Measurements from ENCODE around the gene NTM.

Gene NTM

DNA sequence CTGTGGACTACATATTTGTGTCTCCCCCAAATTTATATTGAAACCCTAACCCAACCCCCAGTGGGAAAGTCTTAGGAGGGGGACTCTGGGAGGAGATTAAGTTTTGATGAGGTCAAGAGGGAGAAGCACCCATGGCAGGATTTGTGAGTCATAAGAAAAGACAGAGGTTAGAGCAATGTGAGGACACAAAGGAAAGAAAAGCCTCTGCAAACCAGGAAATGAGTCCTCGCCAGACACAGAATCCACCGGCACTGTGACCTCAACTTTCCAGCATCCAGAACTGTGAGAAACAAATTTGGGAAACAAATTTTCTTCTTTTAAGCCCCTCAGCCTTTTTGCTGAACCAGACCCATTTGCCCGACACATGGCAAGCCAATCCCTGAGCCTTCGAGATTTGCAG is 397.0 kb downstream of the NTM start:
- no peak for DNase-seq (ENCODE audit: low spot score)

DNA sequence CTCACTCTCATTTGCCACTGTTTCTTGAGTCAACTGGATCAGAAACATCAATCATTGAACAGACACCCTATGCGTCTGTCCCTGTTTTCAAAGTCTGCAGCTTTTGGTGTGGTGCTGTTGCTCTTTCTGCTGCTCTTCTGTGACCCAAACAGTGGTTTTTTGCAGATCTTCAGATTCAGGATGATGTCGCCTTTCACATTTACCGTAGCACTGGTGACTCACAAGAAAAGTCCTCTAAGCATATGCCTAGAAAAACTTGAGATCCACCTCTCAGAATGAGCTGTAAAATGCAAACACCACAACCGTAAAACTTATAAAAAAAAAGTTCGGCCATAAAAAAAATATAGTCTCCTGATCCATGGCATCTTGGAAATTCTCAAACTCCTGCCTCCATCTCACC is 400.4 kb downstream of the NTM start:
- DNase-seq (ENCODE audit: low spot score), result no peak

DNA sequence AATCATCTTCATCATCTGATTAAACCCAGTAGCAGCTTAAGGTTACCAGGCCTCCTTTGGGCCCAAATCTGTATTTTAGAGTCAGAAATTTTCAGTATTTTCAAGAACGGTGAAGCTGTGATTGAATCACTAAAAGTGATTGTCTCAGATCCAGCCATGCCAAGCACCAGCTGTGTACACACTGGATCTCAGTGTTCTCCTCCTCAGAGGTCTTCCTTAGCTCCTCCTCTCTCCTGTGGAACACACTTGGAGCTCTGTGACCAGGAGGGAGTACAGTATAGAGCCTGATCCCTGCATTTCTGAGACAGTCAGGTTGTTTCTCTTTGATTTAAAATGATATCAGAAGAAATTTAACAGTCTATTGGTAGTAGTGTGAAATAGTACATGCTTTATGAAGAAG is 401.1 kb downstream of the NTM start:
- DNase-seq (ENCODE audit: low spot score), result no peak

DNA sequence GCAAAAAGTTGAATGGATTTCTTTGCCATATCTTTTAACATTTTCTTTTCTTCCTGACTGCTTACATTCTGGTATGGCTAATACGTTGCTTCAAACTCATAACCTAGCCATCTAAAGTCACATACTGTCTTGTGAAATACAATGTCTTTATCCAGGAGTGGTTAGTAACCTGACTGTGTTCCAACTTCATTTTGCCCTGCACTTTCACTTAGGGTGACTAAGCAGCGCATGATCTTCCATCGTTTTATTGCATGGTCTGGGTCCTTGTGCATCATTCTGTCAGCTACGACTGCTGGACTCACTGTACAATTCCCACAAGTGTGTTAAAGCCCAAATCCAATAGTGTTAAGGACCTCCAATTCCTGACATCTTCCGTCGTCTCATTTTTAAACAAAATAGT is 403.2 kb downstream of the NTM start:
- DNase-seq (ENCODE audit: low spot score), result no peak

DNA sequence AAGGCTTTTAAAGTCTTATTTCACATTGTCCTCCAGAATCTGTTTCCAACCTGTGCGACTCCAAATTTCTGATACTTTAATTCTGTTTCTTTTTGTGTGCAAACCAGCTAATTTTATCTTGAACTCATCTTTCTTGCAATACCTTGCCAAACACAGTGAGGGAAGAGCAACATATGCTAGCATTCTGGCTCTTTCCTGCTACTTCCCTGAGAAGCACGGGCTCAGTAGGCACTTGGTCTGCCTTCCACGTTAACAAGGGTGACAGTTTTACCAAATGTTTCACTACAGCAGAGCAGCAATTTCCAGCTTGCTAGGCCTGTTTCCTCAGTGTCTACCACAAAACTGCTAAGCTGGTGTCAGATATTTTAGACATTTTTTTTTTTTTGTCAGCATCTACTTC is 405.8 kb downstream of the NTM start:
- peak; percentile 32 for DNase-seq (ENCODE audit: low spot score)

DNA sequence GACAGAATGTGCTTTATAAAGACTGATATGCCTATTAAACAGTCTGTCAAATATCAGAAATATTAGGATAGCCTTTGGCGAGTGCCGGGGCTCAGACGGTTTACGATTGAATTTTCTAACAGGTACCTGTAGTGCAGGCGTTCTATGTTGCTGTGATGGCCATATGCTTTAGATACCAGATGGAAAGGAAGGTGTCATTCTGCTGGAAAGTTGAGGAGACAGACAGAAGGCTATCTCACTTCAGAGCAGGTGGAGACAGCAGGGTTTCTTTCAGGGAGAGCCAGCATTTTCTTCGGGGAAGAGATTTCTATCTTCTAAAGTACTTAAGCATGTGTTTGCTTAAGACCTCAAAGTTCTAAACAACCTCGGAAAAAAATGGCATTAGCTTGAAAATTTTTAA is 415.4 kb downstream of the NTM start:
- DNase-seq (ENCODE audit: low spot score), result no peak

DNA sequence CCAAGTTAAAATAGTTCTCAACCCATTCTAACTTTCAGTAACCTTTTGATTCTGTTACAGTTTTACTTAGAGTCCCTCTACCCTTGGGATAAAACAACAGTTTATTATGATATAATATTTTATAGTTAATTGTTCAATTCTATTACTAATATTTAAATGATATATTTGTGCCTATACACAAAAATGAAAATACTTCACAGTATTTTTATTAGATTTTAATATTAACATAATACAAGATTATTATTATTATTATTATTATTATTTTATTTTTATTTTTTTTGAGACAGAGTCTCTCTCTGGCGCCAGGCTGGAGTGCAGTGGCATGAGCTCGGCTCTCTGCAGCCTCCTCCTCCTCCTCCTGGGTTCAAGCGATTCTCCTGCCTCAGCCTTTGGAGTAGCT is 416.7 kb downstream of the NTM start:
- DNase-seq (ENCODE audit: low spot score), result no peak

DNA sequence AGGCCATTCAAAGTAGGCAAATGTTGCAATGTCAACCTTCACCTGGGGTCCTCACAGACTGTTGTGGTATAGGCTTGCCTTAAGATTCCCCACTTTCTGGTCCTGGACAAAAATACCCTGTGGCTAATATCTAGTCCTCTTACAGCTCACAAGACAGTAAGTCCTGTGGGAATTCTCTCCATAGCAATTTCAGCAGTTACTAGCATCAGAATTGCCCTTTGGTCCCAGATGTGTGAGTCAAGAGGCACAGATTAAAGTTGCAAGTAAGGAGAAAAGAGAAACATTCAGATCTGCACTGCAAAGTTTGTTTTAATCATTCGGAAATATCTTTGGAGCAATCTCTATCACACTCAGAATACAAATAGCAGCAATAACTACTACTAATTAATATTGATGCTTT is 420.2 kb downstream of the NTM start:
- no peak for DNase-seq (ENCODE audit: low spot score)

DNA sequence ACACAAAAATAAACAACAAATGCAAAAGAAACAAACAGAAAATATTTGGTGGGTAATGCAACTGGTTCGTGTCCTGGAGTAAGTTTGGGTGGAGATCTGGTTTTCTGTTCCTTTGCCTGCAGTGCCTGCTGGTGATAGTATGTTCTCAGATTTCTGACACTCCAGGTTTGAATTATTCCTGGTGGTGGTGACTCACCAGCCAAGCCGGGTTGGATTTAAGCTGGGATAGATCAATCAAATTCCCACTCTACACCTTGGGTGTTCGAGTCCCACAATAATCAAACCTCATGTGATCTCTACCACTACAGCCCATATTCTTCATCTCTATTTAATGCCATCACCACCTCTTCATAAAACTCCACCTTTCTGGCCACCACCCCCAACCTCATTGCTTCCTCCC is 421.8 kb downstream of the NTM start:
- no peak for DNase-seq (ENCODE audit: low spot score)

DNA sequence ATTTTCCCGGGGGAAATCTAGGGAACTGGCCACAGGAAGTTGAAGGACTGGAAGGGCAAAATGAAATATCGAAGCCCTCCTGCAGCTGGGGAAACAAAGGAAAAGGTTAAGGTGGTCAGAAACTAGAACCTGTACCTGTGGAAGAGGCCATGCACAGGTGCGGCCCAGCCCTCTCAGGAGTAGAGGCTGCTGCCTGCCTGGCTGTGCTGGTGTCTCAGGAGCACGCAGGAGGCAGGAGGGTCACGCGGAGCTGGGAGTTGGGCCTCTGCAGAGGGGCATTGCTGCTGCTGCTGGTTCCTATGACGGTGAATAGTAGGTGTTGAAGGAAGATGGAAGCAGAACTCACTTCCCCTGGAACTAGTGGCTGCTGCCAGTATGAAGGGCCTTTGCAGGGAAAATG is 425.7 kb downstream of the NTM start:
- DNase-seq (ENCODE audit: low spot score), result no peak

DNA sequence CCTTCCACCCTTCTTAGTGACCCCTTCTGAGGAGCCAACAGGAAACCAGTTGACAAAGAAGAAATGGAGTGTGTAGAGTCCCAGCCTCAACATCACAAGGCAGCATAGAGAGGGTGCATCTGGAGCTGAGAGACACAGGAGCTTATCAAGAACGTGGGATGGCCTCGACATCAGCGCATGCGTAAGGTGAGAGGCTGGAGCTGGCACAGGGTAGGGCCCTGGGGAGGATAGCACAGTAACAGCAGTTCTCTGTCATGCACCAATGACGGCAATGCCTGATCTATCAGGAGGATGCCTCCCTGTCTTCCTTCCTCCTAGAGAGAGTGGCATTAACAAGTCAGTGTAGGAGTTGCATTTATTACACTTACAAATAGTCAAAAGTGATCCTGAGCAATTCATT is 426.1 kb downstream of the NTM start:
- no peak for DNase-seq (ENCODE audit: low spot score)

DNA sequence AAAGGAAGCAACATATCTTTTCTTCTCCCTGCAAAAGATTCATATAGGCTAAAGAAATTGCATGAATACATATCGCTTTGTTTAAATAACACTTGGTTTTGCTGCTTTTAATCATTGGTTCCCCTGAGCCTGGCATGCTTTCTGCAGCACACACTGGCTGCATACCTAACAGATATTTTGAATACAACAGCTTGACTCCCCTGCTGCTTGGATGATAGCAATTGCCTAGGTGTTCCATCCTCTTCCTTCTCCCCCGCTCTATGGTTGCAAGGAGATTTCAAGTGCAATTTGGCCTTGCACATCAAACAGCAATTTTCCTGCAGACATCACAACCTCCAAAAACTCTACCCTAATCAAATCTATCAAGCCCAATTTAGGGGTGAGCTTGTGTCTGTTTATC is 430.0 kb downstream of the NTM start:
- no peak for DNase-seq (ENCODE audit: low spot score)

DNA sequence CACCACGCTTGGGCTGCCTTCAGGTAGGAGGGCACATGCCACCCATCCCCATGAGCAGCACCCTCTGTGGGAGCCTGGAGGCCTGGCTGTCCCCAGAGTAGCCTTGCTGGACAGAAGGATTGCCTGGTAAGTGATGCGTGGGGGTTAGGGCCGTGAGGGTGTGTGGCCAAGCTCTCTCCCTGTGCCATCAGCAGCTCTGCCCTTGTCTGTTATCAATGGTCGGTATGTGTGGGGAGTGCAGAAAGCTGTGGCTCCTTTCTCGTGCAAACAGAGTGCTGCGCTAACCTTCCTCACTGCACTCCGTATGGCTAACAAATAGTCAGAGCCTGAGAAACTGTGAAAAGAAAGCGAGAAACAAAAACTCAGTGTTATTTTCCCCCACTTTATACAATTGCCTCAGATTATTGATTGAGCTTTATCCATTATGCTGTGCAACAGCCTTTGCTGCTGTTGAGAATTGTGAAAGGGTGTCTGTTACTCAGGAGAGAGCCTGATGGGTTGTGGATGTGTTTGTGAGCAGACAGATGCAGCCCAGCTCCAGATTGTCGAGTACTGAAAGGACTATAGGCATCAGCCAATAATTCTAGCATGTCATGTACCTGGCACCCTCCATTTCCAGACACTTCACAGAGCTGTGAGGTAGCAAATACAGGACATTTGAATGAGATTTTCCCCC is 432.2 kb downstream of the NTM start:
- peak; percentile 15 for DNase-seq (ENCODE audit: low spot score)

DNA sequence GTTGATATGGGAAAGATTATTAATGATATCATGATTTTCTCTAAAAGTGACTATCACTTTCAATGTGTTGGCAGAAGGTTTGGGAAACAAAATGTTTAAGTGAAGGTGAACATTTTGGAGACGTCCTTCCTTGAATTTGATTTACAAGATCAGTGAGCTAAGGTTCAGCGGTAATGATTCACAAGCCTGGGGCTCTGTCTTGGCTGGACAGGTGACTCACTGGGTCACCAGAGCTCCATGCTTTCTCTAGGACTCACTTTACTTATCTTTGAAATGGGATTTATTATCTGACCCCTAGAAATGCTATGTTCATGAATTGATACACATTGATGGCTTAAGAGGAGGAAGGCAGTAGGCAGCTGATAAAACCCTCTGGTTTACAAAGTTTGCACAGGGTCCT is 437.5 kb downstream of the NTM start:
- no peak for DNase-seq (ENCODE audit: low spot score)

DNA sequence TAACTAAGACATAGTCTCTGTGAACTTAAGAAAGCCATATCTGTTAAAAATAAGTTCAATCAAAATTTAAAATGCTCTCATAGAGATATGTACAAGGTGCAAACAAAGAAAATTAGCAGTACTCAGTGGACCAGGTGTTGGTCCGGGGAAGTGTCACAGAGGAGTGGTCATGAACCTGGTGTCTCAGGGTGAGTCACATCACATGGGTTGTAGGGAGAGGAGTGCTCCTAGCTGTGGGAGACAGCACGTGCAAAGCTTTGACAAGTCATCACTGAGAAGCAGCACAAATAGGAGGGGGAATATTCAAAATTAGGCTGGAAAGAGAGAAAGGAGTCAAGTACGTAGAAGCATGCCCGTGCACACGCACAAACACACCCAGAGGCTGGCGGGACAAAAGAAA is 438.1 kb downstream of the NTM start:
- no peak for DNase-seq (ENCODE audit: low spot score)

DNA sequence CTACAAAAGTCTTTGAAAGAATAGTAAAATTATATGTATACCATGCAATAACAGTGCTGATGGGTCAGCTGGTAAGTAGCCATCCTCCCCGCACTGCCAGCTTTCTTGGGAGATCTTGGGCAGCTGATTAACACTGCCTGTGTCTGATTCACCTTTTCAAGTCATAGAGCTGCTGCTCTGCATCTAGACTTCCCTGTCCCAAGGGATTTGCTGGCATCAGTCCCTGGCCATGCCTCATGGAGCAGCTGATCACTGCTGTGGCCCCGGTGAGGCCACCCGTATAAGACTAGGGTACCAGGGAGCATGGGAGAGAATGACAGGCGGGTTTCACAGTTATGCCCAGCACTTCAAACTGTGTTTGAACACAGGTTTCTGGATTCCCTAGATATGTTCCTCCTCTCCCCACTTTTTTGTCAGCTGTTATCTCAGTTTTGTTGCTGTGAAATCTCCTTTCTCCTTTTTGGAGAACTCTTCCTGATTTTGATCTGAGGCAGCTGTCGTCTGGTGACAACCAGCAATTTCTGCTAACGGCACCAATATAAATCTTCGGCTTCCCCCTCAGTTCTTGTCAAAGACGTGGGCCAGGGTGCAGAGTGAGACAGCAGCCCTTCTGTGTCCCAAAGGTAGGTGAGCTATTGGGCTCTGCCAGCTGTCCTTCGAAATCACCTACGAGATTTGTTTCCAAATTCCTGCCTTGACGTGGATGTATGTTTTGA is 438.9 kb downstream of the NTM start:
- no peak for DNase-seq (ENCODE audit: low spot score)

DNA sequence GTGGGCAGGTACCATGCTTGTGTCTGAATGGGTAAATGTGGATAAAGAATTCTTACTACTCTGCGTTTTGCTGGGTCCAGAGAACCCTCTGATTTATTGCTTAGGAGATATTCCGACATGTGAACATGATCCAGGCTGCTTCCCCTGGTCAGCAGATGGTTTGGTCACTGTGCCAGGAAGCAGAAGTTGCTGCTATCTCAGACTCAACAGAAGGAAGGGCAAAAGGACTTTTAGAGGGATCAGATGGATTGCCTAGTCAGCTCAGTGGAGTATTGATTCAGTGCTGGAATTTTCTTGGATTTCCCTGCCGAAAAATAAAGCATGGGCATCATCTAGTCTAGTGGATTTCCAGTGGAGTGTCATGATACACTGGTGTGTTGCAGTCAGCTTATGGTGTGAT is 440.1 kb downstream of the NTM start:
- no peak for DNase-seq (ENCODE audit: low spot score)

DNA sequence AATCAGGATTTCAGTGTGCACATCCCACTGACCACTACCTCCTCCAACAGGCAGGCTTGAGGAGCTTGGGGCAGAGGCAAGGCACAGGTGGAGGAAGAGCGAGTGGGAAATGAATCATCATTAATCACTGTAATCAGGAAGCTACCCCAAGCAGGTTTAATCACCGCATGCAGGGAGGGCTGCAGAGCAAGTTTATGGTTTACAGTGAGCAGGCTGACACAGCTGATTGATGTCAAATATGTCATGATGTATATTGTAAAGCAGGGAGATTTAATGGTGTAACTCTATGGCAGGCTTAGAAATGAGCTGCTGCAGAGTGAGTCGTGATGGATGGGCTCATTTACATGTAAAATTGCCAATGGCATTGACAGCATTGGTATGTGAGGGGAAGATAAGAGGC is 441.0 kb downstream of the NTM start:
- DNase-seq (ENCODE audit: low spot score), result no peak

DNA sequence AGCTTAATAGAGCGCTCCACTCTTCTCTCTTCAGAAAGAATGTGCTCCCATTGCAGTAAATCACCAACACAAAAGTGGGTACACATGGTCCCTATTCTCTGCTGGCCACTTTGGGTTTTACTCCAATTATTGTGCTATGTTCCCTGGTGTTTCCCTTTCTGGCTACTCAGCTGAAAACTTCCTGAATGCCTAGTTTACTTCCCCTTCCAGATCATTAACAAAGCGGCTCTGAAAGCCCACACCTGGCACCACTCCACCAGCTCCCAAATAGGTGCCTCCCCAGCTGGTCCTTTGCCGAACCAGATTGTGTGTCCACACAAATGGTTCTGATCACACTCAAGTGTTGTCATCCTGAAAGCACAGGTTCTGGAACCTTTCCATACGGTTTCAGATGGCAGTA is 443.7 kb downstream of the NTM start:
- DNase-seq (ENCODE audit: low spot score), result peak; percentile 18

DNA sequence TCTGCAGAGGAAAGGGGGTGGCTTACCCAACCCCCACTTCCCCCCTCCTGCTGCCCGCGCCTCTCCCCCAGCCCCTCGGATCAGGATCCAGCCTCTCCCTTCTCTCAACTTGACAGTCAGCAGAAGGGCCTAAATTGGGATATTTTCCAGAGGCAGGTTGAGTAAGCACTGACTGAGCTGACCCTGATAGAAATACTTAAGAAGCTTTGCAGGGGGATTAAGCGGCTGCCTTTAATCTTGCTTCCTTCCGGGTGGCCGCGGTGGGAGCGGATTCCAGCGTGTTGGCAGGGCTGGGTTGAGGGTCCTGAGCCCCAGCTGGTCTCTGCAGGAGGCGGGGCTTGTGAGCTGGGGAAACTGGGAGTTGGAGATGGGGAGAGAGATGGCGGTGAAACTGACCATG is 445.2 kb downstream of the NTM start:
- DNase-seq (ENCODE audit: low spot score), result no peak

DNA sequence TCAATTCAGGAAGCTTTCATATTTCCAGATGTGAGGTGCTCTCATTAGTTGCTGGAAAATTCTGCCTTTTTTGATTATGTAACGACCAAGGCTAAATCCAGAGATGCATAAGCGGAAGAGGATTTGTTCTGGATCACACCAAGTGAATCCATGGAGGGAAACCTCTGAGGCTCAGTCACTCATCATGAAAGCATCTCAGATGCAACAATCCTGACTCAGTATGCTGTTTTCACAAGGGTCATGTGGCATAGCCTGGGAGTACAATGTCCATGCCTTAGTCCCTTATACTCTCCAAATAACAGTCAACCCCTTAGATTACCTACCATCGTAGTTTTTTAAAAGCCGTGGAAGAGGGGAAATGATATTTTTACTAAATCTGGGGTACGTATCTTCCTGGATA is 445.6 kb downstream of the NTM start:
- no peak for DNase-seq (ENCODE audit: low spot score)

DNA sequence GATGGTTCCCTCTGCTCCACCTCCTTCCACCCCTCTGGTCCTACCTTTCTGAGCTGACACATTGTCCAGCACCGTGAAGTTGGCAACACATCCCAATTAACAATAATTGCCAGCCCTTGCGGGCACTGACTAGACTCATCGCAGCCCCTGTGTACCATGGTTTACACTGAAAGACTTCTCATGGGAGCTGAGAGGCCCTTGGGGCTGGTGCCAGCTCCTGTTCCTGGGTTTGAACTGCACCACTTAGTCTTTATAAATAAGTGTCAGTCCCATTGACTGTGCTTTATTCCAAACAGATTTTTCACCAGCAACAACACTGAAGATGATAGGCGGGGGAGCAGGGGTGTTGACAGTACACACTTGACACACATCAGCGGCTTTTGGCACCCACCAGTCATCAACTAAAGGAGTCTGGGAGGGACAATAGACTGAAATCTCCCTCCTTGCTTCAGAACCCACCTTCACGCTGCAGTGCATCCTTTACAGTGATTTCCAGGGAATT is 447.3 kb downstream of the NTM start:
- DNase-seq (ENCODE audit: low spot score), result no peak

DNA sequence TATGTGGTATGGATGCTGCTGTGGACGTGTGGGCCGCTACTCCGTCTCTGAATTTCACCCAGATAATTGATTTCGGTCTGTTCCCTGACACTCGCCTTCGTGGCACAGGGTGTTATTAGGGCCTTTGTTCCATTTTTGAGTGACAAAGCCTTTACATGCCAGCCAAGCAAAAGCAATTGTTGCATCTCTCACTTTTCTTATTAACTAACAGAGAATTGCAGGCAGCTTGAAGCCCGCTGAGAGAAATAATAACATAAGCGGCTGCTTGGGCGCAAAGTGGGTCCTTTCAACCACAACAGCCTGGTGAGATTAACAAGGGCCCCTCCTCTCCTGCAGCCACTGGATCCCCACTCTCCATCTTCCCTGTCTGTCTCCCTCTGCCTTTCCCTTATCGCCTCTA is 449.4 kb downstream of the NTM start:
- no peak for DNase-seq (ENCODE audit: low spot score)

DNA sequence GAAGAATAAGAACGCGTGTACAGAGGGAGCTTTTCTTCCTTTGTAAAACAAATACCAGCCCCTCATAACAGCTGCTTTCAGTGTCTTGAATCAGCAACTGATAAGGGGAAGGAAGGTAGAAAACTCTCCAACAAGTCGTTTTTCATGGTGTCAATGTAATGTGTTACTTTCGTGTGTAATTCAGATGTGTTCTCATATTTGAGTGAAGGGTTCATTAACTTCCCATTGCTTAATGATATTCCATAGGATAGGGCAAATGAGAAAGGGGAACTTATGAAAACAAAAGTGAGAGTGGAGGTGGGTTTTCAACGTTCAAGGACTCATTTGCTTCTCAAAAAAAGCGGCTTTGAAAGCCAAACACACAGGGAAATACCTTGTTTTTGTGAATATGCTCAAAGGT is 452.1 kb downstream of the NTM start:
- no peak for DNase-seq (ENCODE audit: low spot score)

All from Ammon's horn (tissue), 1 donor.